T-helper 1 cell treated with Interleukin-12 subunit alpha and Interleukin-12 subunit beta and Interleukin-4 antibody, amounts not matched to agents 30 ng/mL and 1 ng/mL, for 36 hours (primary cell): Measurements from ENCODE around the gene RNU1-3. TPM values are rescaled to one million over a fixed set of nuclear protein-coding genes. Genes with fewer than 3 reads are reported as not detected.
"Not testable (repeated sequence)": the region's sequence is repeated elsewhere in the genome, so short reads cannot be mapped to it uniquely, and the experiment has no call there.

ENCODE experiments used
- intact Hi-C: fragments of 100-400 bp; cut with micrococcal nuclease; formaldehyde crosslinking; loops from one replicate; pipeline ENCODE4 v1.15.1; 2024
- total RNA-seq: library from RNA; stranded (reverse); gene quantifications from 2 replicates; pipeline ENCODE4 v1.2.3, GENCODE V29; 2022

Gene RNU1-3
- total RNA-seq, result 2,156 and 2,251 TPM in 2 replicates

- intact Hi-C loops, result not testable (repeated sequence)
Observed at GRCh38 chr1:16666502-16667413, at the start of gene RNU1-3. Gene RNU1-3 (minus strand): TSS chr1:16666948.

GRCh38 chr1:16713480-16713879 is 46.7 kb upstream of the RNU1-3 start:
- intact Hi-C loops, result not testable (repeated sequence)

- intact Hi-C loops, result not testable (repeated sequence)
Observed at GRCh38 chr1:16712984-16713383, 46.2 kb upstream of the RNU1-3 start.

- intact Hi-C loops, result not testable (repeated sequence)
Observed at GRCh38 chr1:16712582-16712981, 45.8 kb upstream of the RNU1-3 start.

GRCh38 chr1:16712131-16712530 is 45.4 kb upstream of the RNU1-3 start:
- intact Hi-C loops, result not testable (repeated sequence)

- intact Hi-C loops, result not testable (repeated sequence)
Observed at GRCh38 chr1:16710618-16711017, 43.9 kb upstream of the RNU1-3 start.

GRCh38 chr1:16709659-16710087 is 42.9 kb upstream of the RNU1-3 start:
- intact Hi-C loops, result not testable (repeated sequence)

- intact Hi-C loops, result not testable (repeated sequence)
Observed at GRCh38 chr1:16708704-16709103, 42.0 kb upstream of the RNU1-3 start.

GRCh38 chr1:16707130-16708093 is 40.7 kb upstream of the RNU1-3 start:
- intact Hi-C loops, result not testable (repeated sequence)

- intact Hi-C loops, result not testable (repeated sequence)
Observed at GRCh38 chr1:16706302-16706701, 39.6 kb upstream of the RNU1-3 start.

GRCh38 chr1:16704502-16705100 is 37.9 kb upstream of the RNU1-3 start:
- intact Hi-C loops, result not testable (repeated sequence)

GRCh38 chr1:16704076-16704475 is 37.3 kb upstream of the RNU1-3 start:
- intact Hi-C loops, result not testable (repeated sequence)

- intact Hi-C loops, result not testable (repeated sequence)
Observed at GRCh38 chr1:16703602-16704001, 36.9 kb upstream of the RNU1-3 start.

- intact Hi-C loops, result not testable (repeated sequence)
Observed at GRCh38 chr1:16703141-16703540, 36.4 kb upstream of the RNU1-3 start.

- intact Hi-C loops, result not testable (repeated sequence)
Observed at GRCh38 chr1:16702280-16702679, 35.5 kb upstream of the RNU1-3 start.

GRCh38 chr1:16701189-16701588 is 34.4 kb upstream of the RNU1-3 start:
- intact Hi-C loops, result not testable (repeated sequence)

GRCh38 chr1:16700138-16700895 is 33.6 kb upstream of the RNU1-3 start:
- intact Hi-C loops, result not testable (repeated sequence)

GRCh38 chr1:16699440-16699839 is 32.7 kb upstream of the RNU1-3 start:
- intact Hi-C loops, result not testable (repeated sequence)

GRCh38 chr1:16697152-16697551 is 30.4 kb upstream of the RNU1-3 start:
- intact Hi-C loops, result not testable (repeated sequence)

GRCh38 chr1:16696507-16697150 is 29.9 kb upstream of the RNU1-3 start:
- intact Hi-C loops, result not testable (repeated sequence)
